Measurements from ENCODE around the gene RD3L.
"Not testable (repeated sequence)": the region's sequence is repeated elsewhere in the genome, so short reads cannot be mapped to it uniquely, and the experiment has no call there.

RD3L gene

DNA sequence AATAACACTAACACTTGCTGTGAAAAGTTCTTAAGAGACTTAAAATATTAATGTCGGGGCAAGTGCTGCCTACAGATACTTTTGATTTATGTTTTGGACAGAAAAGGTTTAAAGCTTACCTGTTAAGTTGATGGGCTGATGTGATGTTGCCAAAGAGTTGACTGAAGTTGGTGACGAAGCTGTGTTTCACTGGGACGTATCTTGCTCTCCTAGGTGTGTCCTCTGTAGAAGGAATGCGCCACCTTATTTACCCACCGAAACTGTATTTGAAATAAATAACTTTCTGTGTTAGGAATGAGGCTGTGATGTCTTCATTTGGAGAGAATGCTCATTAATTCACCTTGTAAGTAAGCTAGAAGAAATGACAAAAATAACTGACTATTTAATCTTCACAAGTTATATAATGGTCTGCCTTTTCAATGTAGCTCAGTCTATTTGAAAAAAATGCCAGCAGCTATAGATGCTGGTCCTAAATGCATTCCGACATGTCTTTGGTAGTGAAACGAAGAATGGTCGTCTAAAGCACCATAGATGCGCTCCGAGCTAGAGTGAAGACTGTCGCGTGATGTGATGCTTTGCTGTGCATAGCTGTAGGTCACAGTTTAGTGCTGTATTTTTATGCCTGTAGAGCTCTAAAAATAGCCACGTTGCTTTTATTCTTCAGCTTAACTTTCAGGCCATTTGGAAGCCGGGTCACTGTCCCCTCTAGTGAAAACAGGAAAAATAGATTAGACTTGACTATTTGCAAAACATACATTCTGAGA is at the start of gene RD3L:
RD3L (minus strand) TSS at position 557 of the 764 bp plus-strand sequence. CDS start 834 bp downstream, outside the sequence.
- Histone ChIP-seq H3K36me3 (ENCODE audit: control insufficient read depth in 2 of 2, insufficient read depth in 2 of 2, low read length in 2 of 2) (no peaks in the 10 kb centered on the region), H3K9me3 (ENCODE audit: control insufficient read depth in 2 of 2, low read length in 2 of 2) (no peaks in the 10 kb centered on the region), H3K4me1 (ENCODE audit: control insufficient read depth in 2 of 2, insufficient read depth in 2 of 2, low read length in 2 of 2) (no peaks in the 10 kb centered on the region), H3K27ac (ENCODE audit: low read depth in 2 of 2, low read length in 2 of 2) (no peak within 1 kb of the TSS), H3K9ac (ENCODE audit: low read depth in 1 of 2, low read length in 2 of 2) (no peak within 1 kb of the TSS), H3K4me3 (ENCODE audit: low read length in 2 of 2) (no peak within 1 kb of the TSS), H3K27me3 (ENCODE audit: control insufficient read depth in 2 of 2, insufficient read depth in 2 of 2, low read length in 2 of 2) (peaks cover 2 to 5% of the 10 kb centered on the region in 2 donors)

DNA sequence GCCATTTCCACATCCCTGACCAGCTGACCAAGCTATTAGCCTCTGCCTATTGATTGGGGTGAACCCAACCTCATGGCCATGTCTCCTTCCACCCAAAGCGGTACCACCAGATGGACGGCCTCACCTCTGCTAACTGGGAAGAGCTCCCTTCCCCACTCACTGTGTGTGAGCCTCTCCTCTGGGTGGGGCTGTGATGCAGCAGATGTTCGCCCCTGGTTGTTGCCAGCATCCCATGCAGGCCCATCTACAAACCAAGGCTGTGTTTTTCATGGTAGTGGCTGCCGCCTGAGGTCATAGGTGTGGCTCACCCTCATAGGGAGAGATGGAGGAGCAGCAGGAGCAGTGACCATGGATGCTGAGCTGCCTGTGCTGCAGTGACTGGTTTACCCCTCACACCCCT is 47.6 kb upstream of the RD3L start:
- H3K36me3 ChIP-seq (ENCODE audit: control insufficient read depth in 2 of 2, insufficient read depth in 2 of 2, low read length in 2 of 2), result no peaks in the 10 kb centered on the region
- no peak overlapping the region for H3K27ac ChIP-seq (ENCODE audit: low read depth in 2 of 2, low read length in 2 of 2)
- peaks cover 0 to 6% of the 10 kb centered on the region in 2 donors for H3K27me3 ChIP-seq (ENCODE audit: control insufficient read depth in 2 of 2, insufficient read depth in 2 of 2, low read length in 2 of 2)
- H3K4me3 ChIP-seq (ENCODE audit: low read length in 2 of 2), result no peak overlapping the region
- H3K9ac ChIP-seq (ENCODE audit: low read depth in 1 of 2, low read length in 2 of 2), result no peak overlapping the region
- peaks cover 2 to 5% of the 10 kb centered on the region in 2 donors for H3K9me3 ChIP-seq (ENCODE audit: control insufficient read depth in 2 of 2, low read length in 2 of 2)
- H3K4me1 ChIP-seq (ENCODE audit: control insufficient read depth in 2 of 2, insufficient read depth in 2 of 2, low read length in 2 of 2), result no peaks in the 10 kb centered on the region

DNA sequence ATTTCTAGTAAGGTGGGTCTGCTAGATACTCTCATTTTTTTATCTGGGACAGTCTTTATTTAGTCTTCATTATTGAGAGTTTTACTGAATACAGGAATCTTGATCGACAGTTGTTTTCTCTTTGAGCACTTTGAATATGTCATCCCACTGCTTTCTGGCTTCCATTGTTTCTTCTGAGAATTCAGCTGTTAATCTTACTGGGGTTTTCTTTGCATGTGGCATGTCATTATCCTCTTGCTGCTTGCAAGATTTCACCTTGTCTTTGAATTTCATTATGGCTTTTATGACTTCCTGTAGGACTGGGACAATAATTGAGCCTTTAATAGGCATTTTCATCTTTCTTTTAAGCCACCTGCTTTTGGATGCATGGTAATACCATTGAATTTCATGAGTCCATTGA is 46.7 kb upstream of the RD3L start:
- Histone ChIP-seq H3K9me3 (ENCODE audit: control insufficient read depth in 2 of 2, low read length in 2 of 2) (peaks cover 2 to 5% of the 10 kb centered on the region in 2 donors), H3K4me1 (ENCODE audit: control insufficient read depth in 2 of 2, insufficient read depth in 2 of 2, low read length in 2 of 2) (no peaks in the 10 kb centered on the region), H3K27ac (ENCODE audit: low read depth in 2 of 2, low read length in 2 of 2) (no peak overlapping the region), H3K9ac (ENCODE audit: low read depth in 1 of 2, low read length in 2 of 2) (no peak overlapping the region), H3K27me3 (ENCODE audit: control insufficient read depth in 2 of 2, insufficient read depth in 2 of 2, low read length in 2 of 2) (peaks cover 0 to 6% of the 10 kb centered on the region in 2 donors), H3K36me3 (ENCODE audit: control insufficient read depth in 2 of 2, insufficient read depth in 2 of 2, low read length in 2 of 2) (no peaks in the 10 kb centered on the region), H3K4me3 (ENCODE audit: low read length in 2 of 2) (no peak overlapping the region)

DNA sequence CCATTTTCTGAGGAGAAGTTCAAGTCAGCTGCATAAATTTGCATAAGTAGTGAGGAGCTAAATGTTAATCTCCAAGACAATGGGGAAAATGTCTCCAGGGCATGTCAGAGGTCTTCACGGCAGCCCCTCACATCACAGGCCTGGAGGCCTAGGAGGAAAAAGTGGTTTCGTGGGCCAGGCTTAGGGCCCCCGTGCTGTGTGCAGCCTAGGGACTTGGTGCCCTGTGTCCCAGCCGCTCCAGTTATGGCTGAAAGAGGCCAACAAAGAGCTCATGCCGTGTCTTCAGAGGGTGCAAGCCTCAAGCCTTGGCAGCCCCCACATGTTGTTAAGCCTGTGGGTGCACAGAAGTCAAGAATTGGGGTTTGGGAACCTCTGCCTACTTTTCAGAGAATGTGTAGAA is 41.9 kb upstream of the RD3L start:
- Histone ChIP-seq H3K27me3 (ENCODE audit: control insufficient read depth in 2 of 2, insufficient read depth in 2 of 2, low read length in 2 of 2) (no peaks in the 10 kb centered on the region), H3K9me3 (ENCODE audit: control insufficient read depth in 2 of 2, low read length in 2 of 2) (peaks cover 0 to 2% of the 10 kb centered on the region in 2 donors), H3K27ac (ENCODE audit: low read depth in 2 of 2, low read length in 2 of 2) (no peak overlapping the region), H3K9ac (ENCODE audit: low read depth in 1 of 2, low read length in 2 of 2) (no peak overlapping the region), H3K4me3 (ENCODE audit: low read length in 2 of 2) (no peak overlapping the region), H3K36me3 (ENCODE audit: control insufficient read depth in 2 of 2, insufficient read depth in 2 of 2, low read length in 2 of 2) (no peaks in the 10 kb centered on the region), H3K4me1 (ENCODE audit: control insufficient read depth in 2 of 2, insufficient read depth in 2 of 2, low read length in 2 of 2) (no peaks in the 10 kb centered on the region)

DNA sequence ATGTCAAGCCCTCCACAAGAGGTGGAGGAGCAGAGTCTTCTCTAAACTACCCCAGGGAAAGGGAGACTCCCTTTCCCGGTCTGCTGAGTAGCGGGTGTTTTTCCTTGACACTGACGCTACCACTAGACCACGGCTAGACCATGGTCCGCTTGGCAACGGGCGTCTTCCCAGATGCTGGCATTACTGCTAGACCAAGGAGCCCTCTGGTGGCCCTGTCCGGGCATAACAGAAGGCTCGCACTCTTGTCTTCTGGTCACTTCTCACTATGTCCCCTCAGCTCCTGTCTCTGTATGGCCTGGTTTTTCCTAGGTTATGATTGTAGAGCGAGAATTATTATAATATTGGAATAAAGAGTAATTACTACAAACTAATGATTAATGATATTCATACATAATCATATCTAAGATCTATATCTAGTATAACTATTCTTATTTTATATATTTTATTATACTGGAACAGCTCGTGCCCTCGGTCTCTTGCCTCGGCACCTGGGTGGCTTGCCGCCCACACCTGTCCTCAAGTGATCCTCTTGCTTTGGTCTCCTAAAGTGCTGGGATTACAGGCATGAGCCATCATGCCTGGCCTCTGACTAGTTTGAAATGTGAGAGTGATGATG is 38.4 kb upstream of the RD3L start:
- not testable (repeated sequence) for H3K36me3 ChIP-seq (ENCODE audit: control insufficient read depth in 2 of 2, insufficient read depth in 2 of 2, low read length in 2 of 2); H3K9me3 ChIP-seq (ENCODE audit: control insufficient read depth in 2 of 2, low read length in 2 of 2); H3K27ac ChIP-seq (ENCODE audit: low read depth in 2 of 2, low read length in 2 of 2); H3K4me3 ChIP-seq (ENCODE audit: low read length in 2 of 2); H3K4me1 ChIP-seq (ENCODE audit: control insufficient read depth in 2 of 2, insufficient read depth in 2 of 2, low read length in 2 of 2); H3K27me3 ChIP-seq (ENCODE audit: control insufficient read depth in 2 of 2, insufficient read depth in 2 of 2, low read length in 2 of 2); H3K9ac ChIP-seq (ENCODE audit: low read depth in 1 of 2, low read length in 2 of 2)

DNA sequence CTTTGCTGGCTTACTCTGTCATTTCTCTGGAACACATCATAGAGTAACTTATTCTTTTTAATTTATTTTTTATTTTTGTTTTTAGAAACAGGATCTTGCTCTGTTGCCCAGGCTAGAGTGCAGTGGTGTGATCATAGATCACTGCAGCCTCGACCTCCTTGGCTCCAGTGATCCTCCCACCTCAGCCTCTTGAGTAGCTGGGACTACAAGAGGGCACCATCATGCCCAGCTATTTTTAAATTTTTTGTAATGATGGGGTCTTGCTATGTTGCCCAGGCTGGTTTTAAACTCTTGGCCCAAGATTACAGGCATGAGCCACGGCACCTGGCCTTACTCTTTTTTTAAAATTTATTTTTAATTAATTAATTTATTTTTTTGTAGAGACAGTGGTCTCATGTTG is 32.2 kb upstream of the RD3L start:
- no peaks in the 10 kb centered on the region for H3K4me1 ChIP-seq (ENCODE audit: control insufficient read depth in 2 of 2, insufficient read depth in 2 of 2, low read length in 2 of 2)
- no peaks in the 10 kb centered on the region for H3K36me3 ChIP-seq (ENCODE audit: control insufficient read depth in 2 of 2, insufficient read depth in 2 of 2, low read length in 2 of 2)

DNA sequence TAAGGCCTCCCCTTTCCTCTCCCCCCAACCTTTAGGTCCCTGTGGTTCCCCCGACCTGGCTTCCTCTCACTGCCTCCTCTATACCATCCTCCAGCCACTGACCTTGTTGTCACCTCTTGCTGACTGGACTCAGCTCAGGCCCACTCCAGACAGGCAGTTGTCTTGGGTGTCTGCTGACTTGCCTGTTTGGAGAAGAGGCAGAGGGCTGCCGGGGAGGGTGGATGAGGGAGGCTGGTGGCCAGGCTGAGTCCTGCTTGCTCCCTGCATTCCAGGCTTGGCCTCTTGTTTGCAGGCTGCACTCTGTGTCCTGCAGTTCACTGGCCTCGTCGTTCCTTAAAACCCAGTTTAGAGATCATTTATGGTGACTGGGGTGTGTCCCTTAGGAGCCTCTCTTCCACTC is 31.0 kb upstream of the RD3L start:
- H3K4me3 ChIP-seq (ENCODE audit: low read length in 2 of 2), result no peak overlapping the region
- no peaks in the 10 kb centered on the region for H3K4me1 ChIP-seq (ENCODE audit: control insufficient read depth in 2 of 2, insufficient read depth in 2 of 2, low read length in 2 of 2)
- H3K27me3 ChIP-seq (ENCODE audit: control insufficient read depth in 2 of 2, insufficient read depth in 2 of 2, low read length in 2 of 2), result no peaks in the 10 kb centered on the region
- no peaks in the 10 kb centered on the region for H3K36me3 ChIP-seq (ENCODE audit: control insufficient read depth in 2 of 2, insufficient read depth in 2 of 2, low read length in 2 of 2)
- no peaks in the 10 kb centered on the region for H3K9me3 ChIP-seq (ENCODE audit: control insufficient read depth in 2 of 2, low read length in 2 of 2)
- no peak overlapping the region for H3K27ac ChIP-seq (ENCODE audit: low read depth in 2 of 2, low read length in 2 of 2)
- no peak overlapping the region for H3K9ac ChIP-seq (ENCODE audit: low read depth in 1 of 2, low read length in 2 of 2)

More for the DNA sequence above, 32.2 kb upstream of the RD3L start:
- Histone ChIP-seq H3K9ac (ENCODE audit: low read depth in 1 of 2, low read length in 2 of 2) (no peak overlapping the region), H3K27me3 (ENCODE audit: control insufficient read depth in 2 of 2, insufficient read depth in 2 of 2, low read length in 2 of 2) (no peaks in the 10 kb centered on the region), H3K9me3 (ENCODE audit: control insufficient read depth in 2 of 2, low read length in 2 of 2) (no peaks in the 10 kb centered on the region), H3K4me3 (ENCODE audit: low read length in 2 of 2) (no peak overlapping the region), H3K27ac (ENCODE audit: low read depth in 2 of 2, low read length in 2 of 2) (no peak overlapping the region)

DNA sequence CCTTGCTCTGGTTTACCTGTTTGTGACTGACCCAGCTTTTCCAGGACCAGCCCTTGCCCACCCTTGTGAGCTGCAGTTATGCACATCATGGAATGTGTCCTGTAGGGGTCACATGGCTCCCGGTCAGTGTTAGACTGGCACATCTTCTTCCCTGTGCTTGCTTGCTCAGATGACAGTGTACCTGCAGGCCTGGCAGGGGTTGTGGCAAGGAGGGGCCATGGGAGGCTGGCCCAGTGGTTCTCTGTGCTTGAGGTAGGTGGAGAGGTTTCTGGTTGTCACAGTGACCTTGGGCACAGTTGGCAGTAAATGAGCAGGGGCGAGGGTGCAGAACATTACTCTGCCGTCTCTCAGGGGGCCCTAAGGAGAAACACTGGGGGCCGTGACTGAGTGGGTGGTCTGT is 27.6 kb upstream of the RD3L start:
- Histone ChIP-seq H3K4me3 (ENCODE audit: low read length in 2 of 2) (no peak overlapping the region), H3K9me3 (ENCODE audit: control insufficient read depth in 2 of 2, low read length in 2 of 2) (no peaks in the 10 kb centered on the region), H3K4me1 (ENCODE audit: control insufficient read depth in 2 of 2, insufficient read depth in 2 of 2, low read length in 2 of 2) (no peaks in the 10 kb centered on the region), H3K27ac (ENCODE audit: low read depth in 2 of 2, low read length in 2 of 2) (no peak overlapping the region), H3K27me3 (ENCODE audit: control insufficient read depth in 2 of 2, insufficient read depth in 2 of 2, low read length in 2 of 2) (no peaks in the 10 kb centered on the region), H3K36me3 (ENCODE audit: control insufficient read depth in 2 of 2, insufficient read depth in 2 of 2, low read length in 2 of 2) (no peaks in the 10 kb centered on the region), H3K9ac (ENCODE audit: low read depth in 1 of 2, low read length in 2 of 2) (no peak overlapping the region)

DNA sequence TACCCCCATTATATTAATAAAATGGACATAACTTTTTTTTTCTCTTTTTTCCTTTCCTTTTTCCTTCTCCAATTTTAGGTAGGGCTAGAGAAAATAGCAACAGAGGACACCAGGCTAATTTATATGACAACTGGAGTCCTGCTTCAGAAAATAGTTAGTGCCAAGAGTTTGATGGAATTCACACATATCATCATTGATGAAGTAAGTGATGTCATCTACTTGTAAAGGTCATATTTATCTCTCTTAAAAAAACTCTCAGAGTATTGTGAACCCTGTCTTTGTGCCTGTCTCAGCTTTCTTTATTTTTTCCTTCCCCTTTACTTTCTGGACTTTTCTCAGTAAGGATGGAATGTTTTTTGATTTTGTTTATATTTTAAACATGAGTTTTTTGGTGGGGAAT is 24.3 kb upstream of the RD3L start:
- H3K4me1 ChIP-seq (ENCODE audit: control insufficient read depth in 2 of 2, insufficient read depth in 2 of 2, low read length in 2 of 2), result no peaks in the 10 kb centered on the region
- no peaks in the 10 kb centered on the region for H3K36me3 ChIP-seq (ENCODE audit: control insufficient read depth in 2 of 2, insufficient read depth in 2 of 2, low read length in 2 of 2)
- H3K4me3 ChIP-seq (ENCODE audit: low read length in 2 of 2), result no peak overlapping the region
- H3K9me3 ChIP-seq (ENCODE audit: control insufficient read depth in 2 of 2, low read length in 2 of 2), result no peaks in the 10 kb centered on the region
- no peak overlapping the region for H3K27ac ChIP-seq (ENCODE audit: low read depth in 2 of 2, low read length in 2 of 2)
- H3K9ac ChIP-seq (ENCODE audit: low read depth in 1 of 2, low read length in 2 of 2), result no peak overlapping the region
- no peaks in the 10 kb centered on the region for H3K27me3 ChIP-seq (ENCODE audit: control insufficient read depth in 2 of 2, insufficient read depth in 2 of 2, low read length in 2 of 2)

DNA sequence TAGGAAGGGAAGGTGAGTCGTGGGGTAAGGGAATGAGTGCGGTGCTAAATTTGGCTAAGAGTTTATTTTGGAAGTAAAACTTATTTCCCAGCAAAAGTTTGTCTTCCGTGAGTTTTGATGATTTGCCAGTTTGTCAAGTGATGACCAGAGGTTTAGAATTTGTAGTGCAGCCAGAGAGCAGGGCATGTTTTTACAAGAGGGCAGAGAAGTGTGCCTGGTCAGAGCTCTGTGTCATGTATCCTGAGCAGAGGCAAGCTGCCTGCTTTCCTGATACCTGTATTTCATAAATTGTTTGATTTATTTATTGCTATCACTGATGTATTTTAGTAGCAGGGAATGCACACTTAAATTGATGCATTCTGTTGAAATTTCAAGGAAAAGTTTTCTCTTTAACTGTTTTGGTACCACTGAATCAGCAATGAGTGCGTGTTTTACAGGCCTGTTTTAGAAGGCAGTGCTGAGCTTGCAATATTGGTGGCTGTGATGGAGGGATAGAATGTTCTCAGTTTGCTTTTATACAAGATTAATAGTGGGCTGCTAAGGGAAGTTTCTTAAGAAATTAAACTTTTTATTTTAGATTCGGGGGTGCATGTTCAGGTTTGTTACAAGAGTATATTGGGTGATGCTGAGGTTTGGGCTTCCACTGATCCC is 19.7 kb upstream of the RD3L start:
- Histone ChIP-seq H3K4me1 (ENCODE audit: control insufficient read depth in 2 of 2, insufficient read depth in 2 of 2, low read length in 2 of 2) (no peaks in the 10 kb centered on the region), H3K36me3 (ENCODE audit: control insufficient read depth in 2 of 2, insufficient read depth in 2 of 2, low read length in 2 of 2) (no peaks in the 10 kb centered on the region), H3K9me3 (ENCODE audit: control insufficient read depth in 2 of 2, low read length in 2 of 2) (no peaks in the 10 kb centered on the region), H3K27me3 (ENCODE audit: control insufficient read depth in 2 of 2, insufficient read depth in 2 of 2, low read length in 2 of 2) (no peaks in the 10 kb centered on the region), H3K4me3 (ENCODE audit: low read length in 2 of 2) (no peak overlapping the region), H3K9ac (ENCODE audit: low read depth in 1 of 2, low read length in 2 of 2) (no peak overlapping the region), H3K27ac (ENCODE audit: low read depth in 2 of 2, low read length in 2 of 2) (no peak overlapping the region)
